CD14-positive monocyte (primary cell): Measurements from ENCODE around the gene UBAP1L. TPM values are rescaled to one million over a fixed set of nuclear protein-coding genes. Genes with fewer than 3 reads are reported as not detected.

Experiments
- DNase-seq, 3 donors: peaks; one replicate each; pipeline ENCODE4 v3.0.0-alpha.2; 2011 to 2022
- H2AFZ ChIP-seq: 2 replicates; pipeline ENCODE4 v1.6.0; 2012; ENCODE audit warnings: mild to moderate bottlenecking, low read depth, low read length, inconsistent platforms; ENCODE audit not compliant: insufficient read depth, poor library complexity, severe bottlenecking
- H3K27ac ChIP-seq, 2 donors: 1 replicate in 1 of 2; 2 replicates in 1 of 2; pipeline ENCODE4 v1.5.1; 2012 to 2013; ENCODE audit warnings: low read length in 2 of 2, control low read depth in 1 of 2, inconsistent platforms in 1 of 2, low read depth in 1 of 2, mild to moderate bottlenecking in 1 of 2
- H3K27me3 ChIP-seq, 2 donors: one replicate each; pipeline versions ENCODE4 v1.6.0 to v1.6.1; 2011 to 2013; ENCODE audit warnings: low read length in 2 of 2; ENCODE audit not compliant: control insufficient read depth in 2 of 2, insufficient read depth in 2 of 2
- H3K36me3 ChIP-seq, 2 donors: replicated peaks in 1 of 2; 1 replicate in 1 of 2; 2 replicates in 1 of 2; pipeline versions ENCODE4 v1.5.1 to v1.6.1; 2012 to 2013; ENCODE audit warnings: low read length in 2 of 2, control low read depth in 1 of 2, inconsistent platforms in 1 of 2, mild to moderate bottlenecking in 1 of 2; ENCODE audit not compliant: insufficient read depth in 2 of 2, control insufficient read depth in 1 of 2
- H3K4me1 ChIP-seq, 2 donors: 1 replicate in 1 of 2; 2 replicates in 1 of 2; pipeline versions ENCODE4 v1.5.1 to v1.6.1; 2012 to 2013; ENCODE audit warnings: low read length in 2 of 2, control low read depth in 1 of 2, inconsistent platforms in 1 of 2, mild to moderate bottlenecking in 1 of 2, moderate library complexity in 1 of 2; ENCODE audit not compliant: insufficient read depth in 2 of 2, control insufficient read depth in 1 of 2
- H3K4me2 ChIP-seq: replicated peaks from 2 replicates; pipeline ENCODE3; 2012; ENCODE audit warnings: low read length, moderate library complexity, mild to moderate bottlenecking; ENCODE audit not compliant: poor library complexity, severe bottlenecking; ENCODE audit errors: extremely low read depth
- H3K4me3 ChIP-seq, 3 experiments: fragments of 200-600 bp in 1 of 3; sonication (generic) in 1 of 3; replicated peaks in 1 of 3; 1 replicate in 2 of 3; 2 replicates in 1 of 3; pipeline ENCODE4 v1.5.1; 2011 to 2013; ENCODE audit warnings: low read length in 3 of 3, mild to moderate bottlenecking in 3 of 3, control low read depth in 2 of 3, low read depth in 2 of 3, inconsistent platforms in 1 of 3, moderate library complexity in 1 of 3
- H3K79me2 ChIP-seq: 2 replicates; pipeline ENCODE4 v1.6.0; 2012; ENCODE audit warnings: mild to moderate bottlenecking, control low read depth, inconsistent platforms, low read length, moderate library complexity; ENCODE audit not compliant: insufficient read depth
- H3K9ac ChIP-seq: 2 replicates; pipeline ENCODE4 v1.6.0; 2017; ENCODE audit warnings: low read length, mild to moderate bottlenecking; ENCODE audit not compliant: insufficient read depth, poor library complexity, severe bottlenecking
- H3K9me3 ChIP-seq, 2 donors: replicated peaks in 1 of 2; 1 replicate in 1 of 2; 2 replicates in 1 of 2; pipeline versions ENCODE4 v1.5.1 to v1.6.1; 2012 to 2013; ENCODE audit warnings: low read length in 2 of 2, control low read depth in 1 of 2; ENCODE audit not compliant: control insufficient read depth in 1 of 2, insufficient read depth in 1 of 2
- H4K20me1 ChIP-seq: 2 replicates; pipeline ENCODE4 v1.6.0; 2012; ENCODE audit warnings: mild to moderate bottlenecking, low read length, control low read depth, moderate library complexity; ENCODE audit not compliant: insufficient read depth
- H3K27ac Mint-ChIP-seq, 7 donors: one replicate each; pipeline ENCODE4 v1.8.0; 2020; ENCODE audit warnings: mild to moderate bottlenecking in 7 of 7, mixed read lengths in 7 of 7, moderate library complexity in 6 of 7, inconsistent platforms in 2 of 7
- H3K27me3 Mint-ChIP-seq, 3 donors: one replicate each; pipeline ENCODE4 v1.8.0; 2021 to 2022; ENCODE audit warnings: low read depth in 3 of 3, mild to moderate bottlenecking in 3 of 3, mixed read lengths in 3 of 3, moderate library complexity in 3 of 3, inconsistent platforms in 1 of 3
- H3K36me3 Mint-ChIP-seq, 2 donors: one replicate each; pipeline ENCODE4 v1.8.0; 2020; ENCODE audit warnings: mixed read lengths in 2 of 2, inconsistent platforms in 1 of 2, mild to moderate bottlenecking in 1 of 2
- H3K4me1 Mint-ChIP-seq: one replicate; pipeline ENCODE4 v1.8.0; 2020; ENCODE audit warnings: mild to moderate bottlenecking, mixed read lengths
- H3K4me3 Mint-ChIP-seq, 2 donors: one replicate each; pipeline ENCODE4 v1.8.0; 2020; ENCODE audit warnings: mild to moderate bottlenecking in 2 of 2, mixed read lengths in 2 of 2, moderate library complexity in 1 of 2
- H3K9me3 Mint-ChIP-seq, 7 donors: one replicate each; pipeline ENCODE4 v1.8.0; 2020 to 2022; ENCODE audit warnings: mixed read lengths in 7 of 7, mild to moderate bottlenecking in 6 of 7, moderate library complexity in 6 of 7, inconsistent platforms in 2 of 7
- CTCF ChIP-seq: fragments of 200-600 bp; IDR thresholded peaks from one replicate; pipeline ENCODE4 v1.8.0; 2022; ENCODE audit warnings: antibody characterized with exemption, mild to moderate bottlenecking
- WGBS: methylation state at CpG from one replicate; pipeline ENCODE4 v1.1.5; 2013; ENCODE audit warnings: missing lambda C conversion rate; ENCODE audit not compliant: insufficient coverage; 5-methylcytosine and 5-hydroxymethylcytosine counted together
- intact Hi-C, 2 donors: fragments of 100-400 bp; cut with micrococcal nuclease; formaldehyde crosslinking; loops; one replicate each; pipeline versions ENCODE4 v1.15.0 to v1.15.1; 2023
- polyA plus RNA-seq, 3 donors: library from polyadenylated mRNA; depleted of rRNA in 1 of 3; unstranded in 2 of 3; stranded (reverse) in 1 of 3; fragments of 300-500 nt in 2 of 3; fragments of >200 nt in 1 of 3; fragmentation: Illumina TruSeq in 2 of 3; gene quantifications; 1 replicate in 2 of 3; 2 replicates in 1 of 3; pipeline ENCODE4 v1.2.3, GENCODE V29; 2012 to 2021

UBAP1L gene
- polyA plus RNA-seq, 3 donors, result 4.8 TPM; not detected in 2

DNA sequence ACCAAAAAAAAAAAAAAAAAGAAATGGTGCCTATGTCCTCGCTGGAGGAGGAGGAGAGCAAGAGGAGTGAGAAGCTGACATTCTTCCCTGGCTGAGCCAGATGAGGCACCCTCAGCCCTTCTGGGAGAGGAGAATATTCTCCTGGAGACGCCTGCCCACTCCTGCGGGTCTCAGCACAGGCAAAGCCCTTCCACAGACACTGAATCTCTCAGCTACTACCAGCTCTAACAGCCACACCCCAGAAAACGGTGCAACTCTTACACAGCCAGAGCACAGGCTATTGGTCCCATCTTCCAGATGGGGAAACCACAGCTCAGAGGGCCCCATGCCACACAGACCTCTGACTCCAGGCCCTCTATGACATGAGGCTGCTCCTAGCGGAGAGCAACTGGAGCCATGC, 52.9 kb downstream of the UBAP1L start:
- 92% methylated on average over 4 of the region's 5 CpGs for whole genome bisulfite sequencing
- Mint-ChIP-seq H3K36me3 (no peaks in the 10 kb centered on the region), H3K4me1 (no peaks in the 10 kb centered on the region), H3K4me3 (no peak overlapping the region), H3K9me3 (peaks cover 0 to under 1% (median 0%) of the 10 kb centered on the region in 7 donors), H3K27ac (peak overlapping the region in 1 of 7 donors; percentile 3), H3K27me3 (peaks cover 24 to 35% (median 32%) of the 10 kb centered on the region in 3 donors)
- Histone ChIP-seq H3K4me1 (no peaks in the 10 kb centered on the region), H3K9me3 (peaks cover 0 to 5% of the 10 kb centered on the region in 2 donors), H3K36me3 (no peaks in the 10 kb centered on the region), H3K9ac (no peak overlapping the region), H3K27me3 (peaks cover 14 to 22% of the 10 kb centered on the region in 2 donors), H2AFZ (no peak overlapping the region), H3K27ac (no peak overlapping the region), H3K79me2 (no peaks in the 10 kb centered on the region), H4K20me1 (no peaks in the 10 kb centered on the region), H3K4me3 (no peak overlapping the region), H3K4me2 (no peak overlapping the region)
- no peak for TF ChIP-seq CTCF
- intact Hi-C loops, result no loop called here
- DNase-seq, result no peak

DNA sequence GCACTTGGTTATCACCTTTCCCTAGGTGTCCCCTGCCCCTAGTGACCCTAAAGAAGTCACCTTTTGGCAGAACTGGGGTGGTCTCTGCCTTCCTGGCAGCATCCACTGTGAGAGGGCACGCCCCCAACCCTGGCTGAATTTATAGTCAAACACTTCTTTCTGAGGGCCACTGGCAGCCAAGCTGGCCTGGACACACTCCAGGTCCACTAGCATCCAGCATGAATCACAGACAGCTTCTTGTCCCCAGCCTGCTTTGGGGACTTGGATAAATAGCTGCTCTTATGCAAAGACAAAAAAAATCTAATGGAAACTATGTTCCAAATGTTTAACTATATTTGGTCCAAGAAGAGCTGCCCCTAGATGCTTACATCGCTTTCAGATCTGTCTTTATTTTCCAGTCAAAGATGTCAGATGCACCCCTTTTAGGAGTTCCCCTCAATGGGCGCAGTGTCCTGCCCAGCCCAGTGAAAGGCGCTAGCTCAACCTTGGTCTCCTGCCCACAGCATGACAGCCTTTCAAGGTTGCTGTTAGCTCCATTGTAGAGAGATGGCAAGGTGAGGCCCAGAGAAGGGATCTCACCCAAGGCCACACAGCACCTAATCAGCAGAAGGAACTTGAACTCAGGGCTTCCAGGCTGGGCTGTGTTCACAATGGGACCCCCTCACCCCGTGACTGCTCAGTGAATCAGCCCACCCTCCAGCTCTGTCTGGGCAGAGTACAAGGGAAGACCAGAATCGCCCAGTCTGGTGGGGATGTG, 54.2 kb downstream of the UBAP1L start:
- Mint-ChIP-seq H3K9me3 (no peaks in the 10 kb centered on the region), H3K36me3 (no peaks in the 10 kb centered on the region), H3K4me3 (no peak overlapping the region), H3K27ac (no peak overlapping the region), H3K4me1 (no peaks in the 10 kb centered on the region), H3K27me3 (peaks cover 13 to 22% (median 19%) of the 10 kb centered on the region in 3 donors)
- no peak overlapping the region for H3K27ac ChIP-seq
- H3K4me3 ChIP-seq, result no peak overlapping the region
- no peak for DNase-seq
- H3K36me3 ChIP-seq, result no peaks in the 10 kb centered on the region
- no peaks in the 10 kb centered on the region for H3K79me2 ChIP-seq
- H3K27me3 ChIP-seq, result peaks cover 4 to 10% of the 10 kb centered on the region in 2 donors
- intact Hi-C loops, result no loop called here
- 100% methylated on average over 2 of the region's 6 CpGs for WGBS
- H3K9ac ChIP-seq, result no peak overlapping the region
- no peaks in the 10 kb centered on the region for H3K4me1 ChIP-seq
- no peak overlapping the region for H3K4me2 ChIP-seq
- H4K20me1 ChIP-seq, result no peaks in the 10 kb centered on the region
- no peaks in the 10 kb centered on the region for H3K9me3 ChIP-seq
- no peak for TF ChIP-seq CTCF
- H2AFZ ChIP-seq, result no peak overlapping the region
